ENCODE results near the gene ISG20.

Gene ISG20

GRCh38 chr15:88688394-88688933 is 49.6 kb downstream of the ISG20 start:
- DNase-seq (ENCODE audit: low read depth), result no peak

GRCh38 chr15:88690331-88690730 is 51.5 kb downstream of the ISG20 start:
- DNase-seq (ENCODE audit: low read depth), result no peak

- no peak for DNase-seq (ENCODE audit: low read depth)
These were observed 54.4 kb downstream of the ISG20 start for GRCh38 chr15:88693191-88693590.

GRCh38 chr15:88695101-88695500 is 56.3 kb downstream of the ISG20 start:
- DNase-seq (ENCODE audit: low read depth), result no peak

- no peak for DNase-seq (ENCODE audit: low read depth)
These were observed 57.0 kb downstream of the ISG20 start for GRCh38 chr15:88695691-88696251.

- DNase-seq (ENCODE audit: low read depth), result no peak
These were observed 57.4 kb downstream of the ISG20 start for GRCh38 chr15:88696254-88696653.

GRCh38 chr15:88697276-88697675 is 58.5 kb downstream of the ISG20 start:
- DNase-seq (ENCODE audit: low read depth), result no peak

- no peak for DNase-seq (ENCODE audit: low read depth)
These were observed 61.0 kb downstream of the ISG20 start for GRCh38 chr15:88699861-88700260.

- no peak for DNase-seq (ENCODE audit: low read depth)
These were observed 61.9 kb downstream of the ISG20 start for GRCh38 chr15:88700716-88701115.

GRCh38 chr15:88701561-88702095 is 62.8 kb downstream of the ISG20 start:
- no peak for DNase-seq (ENCODE audit: low read depth)

- no peak for DNase-seq (ENCODE audit: low read depth)
These were observed 64.2 kb downstream of the ISG20 start for GRCh38 chr15:88702983-88703382.

GRCh38 chr15:88703533-88703932 is 64.7 kb downstream of the ISG20 start:
- no peak for DNase-seq (ENCODE audit: low read depth)

- no peak for DNase-seq (ENCODE audit: low read depth)
These were observed 66.3 kb downstream of the ISG20 start for GRCh38 chr15:88704791-88705768.

- DNase-seq (ENCODE audit: low read depth), result no peak
These were observed 67.0 kb downstream of the ISG20 start for GRCh38 chr15:88705769-88706165.

Data from HS-27A (cell line).